Mesenchymal stem cell (in vitro differentiated cells and primary cell): ENCODE data around the gene AKAP13.

Experiments
- DNase-seq: peaks from one replicate; pipeline ENCODE4 v3.0.0-alpha.2; 2013
- H2AFZ ChIP-seq: one replicate; pipeline ENCODE4 v1.6.1; 2013; ENCODE audit warnings: low read depth, mild to moderate bottlenecking, control low read depth, inconsistent platforms, low read length, moderate library complexity
- H2AK5ac ChIP-seq: 2 replicates; pipeline ENCODE4 v1.6.1; 2013; ENCODE audit warnings: low read length, moderate library complexity, mild to moderate bottlenecking, inconsistent platforms; ENCODE audit not compliant: severe bottlenecking
- H2BK120ac ChIP-seq: one replicate; pipeline ENCODE4 v1.6.1; 2013; ENCODE audit warnings: low read depth, mild to moderate bottlenecking, inconsistent platforms, low read length, moderate library complexity
- H2BK12ac ChIP-seq, 2 experiments: one replicate each; pipeline ENCODE4 v1.6.1; 2013; ENCODE audit warnings: inconsistent platforms in 2 of 2, low read length in 2 of 2, mild to moderate bottlenecking in 2 of 2, moderate library complexity in 2 of 2, control low read depth in 1 of 2
- H2BK15ac ChIP-seq: one replicate; pipeline ENCODE4 v1.6.1; 2013; ENCODE audit warnings: mild to moderate bottlenecking, low read depth, inconsistent platforms; ENCODE audit not compliant: poor library complexity, severe bottlenecking
- H2BK5ac ChIP-seq: 2 replicates; pipeline ENCODE4 v1.6.1; 2013; ENCODE audit warnings: low read depth, mild to moderate bottlenecking, low read length, control low read depth, inconsistent platforms; ENCODE audit not compliant: poor library complexity, severe bottlenecking
- H3K14ac ChIP-seq, 2 experiments: one replicate each; pipeline ENCODE4 v1.6.1; 2013; ENCODE audit warnings: inconsistent platforms in 2 of 2, low read length in 2 of 2, control low read depth in 1 of 2, mild to moderate bottlenecking in 1 of 2, moderate library complexity in 1 of 2
- H3K18ac ChIP-seq, 2 experiments: one replicate each; pipeline ENCODE4 v1.6.1; 2013; ENCODE audit warnings: inconsistent platforms in 2 of 2, low read length in 2 of 2, control low read depth in 1 of 2, low read depth in 1 of 2, mild to moderate bottlenecking in 1 of 2
- H3K23ac ChIP-seq, 2 experiments: one replicate each; pipeline ENCODE4 v1.6.1; 2013; ENCODE audit warnings: inconsistent platforms in 2 of 2, low read length in 2 of 2, mild to moderate bottlenecking in 2 of 2, moderate library complexity in 2 of 2, control low read depth in 1 of 2
- H3K27ac ChIP-seq: 2 replicates; pipeline ENCODE4 v1.5.1; 2013; ENCODE audit warnings: mild to moderate bottlenecking, moderate library complexity, low read length, control low read depth, inconsistent platforms; ENCODE audit not compliant: poor library complexity, severe bottlenecking
- H3K27me3 ChIP-seq, 2 experiments: 2 replicates each; pipeline versions ENCODE4 v1.6.1 to v1.7.0; 2013; ENCODE audit warnings: low read length in 2 of 2, mild to moderate bottlenecking in 2 of 2, moderate library complexity in 2 of 2, control low read depth in 1 of 2, inconsistent platforms in 1 of 2; ENCODE audit not compliant: control insufficient read depth in 1 of 2, insufficient read depth in 1 of 2
- H3K36me3 ChIP-seq, 2 experiments: 2 replicates each; pipeline versions ENCODE4 v1.6.1 to v1.7.0; 2013; ENCODE audit warnings: low read length in 2 of 2, control low read depth in 1 of 2, inconsistent platforms in 1 of 2, low read depth in 1 of 2, mild to moderate bottlenecking in 1 of 2; ENCODE audit not compliant: insufficient read depth in 2 of 2, control insufficient read depth in 1 of 2
- H3K4ac ChIP-seq, 2 experiments: one replicate each; pipeline ENCODE4 v1.6.1; 2013; ENCODE audit warnings: inconsistent platforms in 2 of 2, low read length in 2 of 2, mild to moderate bottlenecking in 2 of 2, moderate library complexity in 2 of 2, control low read depth in 1 of 2, low read depth in 1 of 2
- H3K4me1 ChIP-seq: 2 replicates; pipeline ENCODE4 v1.6.1; 2013; ENCODE audit warnings: low read depth, low read length, control low read depth; ENCODE audit not compliant: control insufficient read depth, insufficient read depth
- H3K4me2 ChIP-seq: 2 replicates; pipeline ENCODE4 v1.6.1; 2013; ENCODE audit warnings: low read length, mild to moderate bottlenecking, inconsistent platforms; ENCODE audit not compliant: poor library complexity, severe bottlenecking
- H3K4me3 ChIP-seq, 2 experiments: 2 replicates each; pipeline versions ENCODE4 v1.5.1 to v1.7.0; 2013; ENCODE audit warnings: low read length in 2 of 2, mild to moderate bottlenecking in 2 of 2, control low read depth in 1 of 2, low read depth in 1 of 2; ENCODE audit not compliant: insufficient read depth in 1 of 2
- H3K79me1 ChIP-seq: replicated peaks from 2 replicates; pipeline ENCODE4 v1.6.1; 2013; ENCODE audit warnings: mild to moderate bottlenecking, control low read depth, low read length, inconsistent platforms; ENCODE audit not compliant: poor library complexity, severe bottlenecking
- H3K9ac ChIP-seq: 2 replicates; pipeline ENCODE4 v1.7.0; 2013; ENCODE audit warnings: mild to moderate bottlenecking, low read length, moderate library complexity
- H3K9me3 ChIP-seq: 2 replicates; pipeline ENCODE4 v1.7.0; 2013; ENCODE audit warnings: mild to moderate bottlenecking, low read length; ENCODE audit not compliant: control insufficient read depth
- H4K8ac ChIP-seq: one replicate; pipeline ENCODE4 v1.6.1; 2013; ENCODE audit warnings: inconsistent platforms, mild to moderate bottlenecking, low read length, moderate library complexity
- H4K91ac ChIP-seq: one replicate; pipeline ENCODE4 v1.6.1; 2013; ENCODE audit warnings: mild to moderate bottlenecking, low read length, inconsistent platforms
- WGBS: methylation state at CpG from one replicate; pipeline ENCODE4 v1.1.7; 2013; ENCODE audit warnings: mixed read lengths; 5-methylcytosine and 5-hydroxymethylcytosine counted together

AKAP13 gene

GRCh38 chr15:85673326-85673725 is 292.9 kb downstream of the AKAP13 start:
- Histone ChIP-seq H2BK12ac (no peak overlapping the region), H3K4ac (no peak overlapping the region), H3K9me3 (no peaks in the 10 kb centered on the region), H3K27me3 (no peaks in the 10 kb centered on the region), H3K14ac (no peak overlapping the region), H4K91ac (no peak overlapping the region), H3K23ac (no peak overlapping the region), H3K18ac (no peak overlapping the region), H2BK120ac (no peak overlapping the region), H2AFZ (no peak overlapping the region), H4K8ac (no peak overlapping the region), H3K4me1 (no peaks in the 10 kb centered on the region), H2BK5ac (no peak overlapping the region), H3K79me1 (peaks cover 28% of the 10 kb centered on the region), H3K4me3 (no peak overlapping the region), H3K4me2 (no peak overlapping the region), H2BK15ac (no peak overlapping the region), H2AK5ac (no peak overlapping the region), H3K27ac (no peak overlapping the region), H3K9ac (peak overlapping the region; percentile 66), H3K36me3 (peaks cover 3 to 84% of the 10 kb centered on the region in 2 experiments)
- DNase-seq = peak; percentile 41
- 95% methylated on average over 5 of the region's 5 CpGs for WGBS

- H3K23ac ChIP-seq = no peak overlapping the region
- H4K8ac ChIP-seq = no peak overlapping the region
- DNase-seq = no peak
- no peak overlapping the region for H2BK120ac ChIP-seq
- peak overlapping the region in 1 of 2 experiments; percentile 37 for H3K4ac ChIP-seq
- H2AFZ ChIP-seq = no peak overlapping the region
- peaks cover 25% of the 10 kb centered on the region for H3K79me1 ChIP-seq
- no peaks in the 10 kb centered on the region for H3K4me1 ChIP-seq
- WGBS = 89% methylated on average over 9 of the region's 9 CpGs
- H3K27ac ChIP-seq = no peak overlapping the region
- H3K4me3 ChIP-seq = no peak overlapping the region
- no peak overlapping the region for H3K4me2 ChIP-seq
- no peak overlapping the region for H2BK5ac ChIP-seq
- H3K9ac ChIP-seq = no peak overlapping the region
- H3K14ac ChIP-seq = no peak overlapping the region
- H4K91ac ChIP-seq = no peak overlapping the region
- H2BK15ac ChIP-seq = no peak overlapping the region
- H2AK5ac ChIP-seq = no peak overlapping the region
- no peak overlapping the region for H3K18ac ChIP-seq
- H2BK12ac ChIP-seq = no peak overlapping the region
- peaks cover 3 to 77% of the 10 kb centered on the region in 2 experiments for H3K36me3 ChIP-seq
- no peaks in the 10 kb centered on the region for H3K27me3 ChIP-seq
- H3K9me3 ChIP-seq = no peaks in the 10 kb centered on the region
These were observed 296.1 kb downstream of the AKAP13 start for GRCh38 chr15:85676342-85677098.

GRCh38 chr15:85679231-85679630 is 298.8 kb downstream of the AKAP13 start:
- H3K9me3 ChIP-seq = no peaks in the 10 kb centered on the region
- no peak overlapping the region for H3K9ac ChIP-seq
- no peak overlapping the region for H3K4ac ChIP-seq
- H3K14ac ChIP-seq = no peak overlapping the region
- H3K36me3 ChIP-seq = peaks cover 11 to 80% of the 10 kb centered on the region in 2 experiments
- H2BK12ac ChIP-seq = no peak overlapping the region
- no peak overlapping the region for H3K23ac ChIP-seq
- no peak overlapping the region for H3K27ac ChIP-seq
- no peak overlapping the region for H2AFZ ChIP-seq
- peaks cover 16% of the 10 kb centered on the region for H3K79me1 ChIP-seq
- H4K91ac ChIP-seq = no peak overlapping the region
- H3K4me2 ChIP-seq = no peak overlapping the region
- no peak overlapping the region for H2BK15ac ChIP-seq
- H3K18ac ChIP-seq = no peak overlapping the region
- 93% methylated on average over 2 of the region's 4 CpGs for WGBS
- no peak overlapping the region for H3K4me3 ChIP-seq
- H3K4me1 ChIP-seq = no peaks in the 10 kb centered on the region
- H2BK5ac ChIP-seq = no peak overlapping the region
- H3K27me3 ChIP-seq = no peaks in the 10 kb centered on the region
- no peak overlapping the region for H2BK120ac ChIP-seq
- no peak overlapping the region for H2AK5ac ChIP-seq
- no peak overlapping the region for H4K8ac ChIP-seq
- no peak for DNase-seq

GRCh38 chr15:85681386-85681785 is 301.0 kb downstream of the AKAP13 start:
- H3K36me3 ChIP-seq = peaks cover 16 to 84% of the 10 kb centered on the region in 2 experiments
- no peak overlapping the region for H2BK12ac ChIP-seq
- no peak overlapping the region for H3K4me2 ChIP-seq
- H3K27ac ChIP-seq = no peak overlapping the region
- no peak for DNase-seq
- no peak overlapping the region for H3K23ac ChIP-seq
- H2BK5ac ChIP-seq = no peak overlapping the region
- no peak overlapping the region for H2AFZ ChIP-seq
- no peak overlapping the region for H3K4ac ChIP-seq
- H4K91ac ChIP-seq = no peak overlapping the region
- no peak overlapping the region for H3K14ac ChIP-seq
- WGBS = 93% methylated on average over 2 of the region's 4 CpGs
- no peak overlapping the region for H3K9ac ChIP-seq
- H3K18ac ChIP-seq = no peak overlapping the region
- H3K9me3 ChIP-seq = no peaks in the 10 kb centered on the region
- no peaks in the 10 kb centered on the region for H3K4me1 ChIP-seq
- no peak overlapping the region for H3K4me3 ChIP-seq
- H2AK5ac ChIP-seq = no peak overlapping the region
- no peaks in the 10 kb centered on the region for H3K27me3 ChIP-seq
- H2BK120ac ChIP-seq = no peak overlapping the region
- no peak overlapping the region for H4K8ac ChIP-seq
- peaks cover 8% of the 10 kb centered on the region for H3K79me1 ChIP-seq
- H2BK15ac ChIP-seq = no peak overlapping the region
